GM12873 (cell line): ENCODE data around the gene MRPL49.

Source experiments
- TF ChIP-seq, protein P1 (sequence below): IDR thresholded peaks from 2 replicates; pipeline ENCODE4 v1.5.1; 2012; ENCODE audit warnings: low read depth, mild to moderate bottlenecking, moderate library complexity, low read length, control low read depth; ENCODE audit not compliant: insufficient read depth; ENCODE audit errors: missing control alignments

Gene MRPL49

DNA sequence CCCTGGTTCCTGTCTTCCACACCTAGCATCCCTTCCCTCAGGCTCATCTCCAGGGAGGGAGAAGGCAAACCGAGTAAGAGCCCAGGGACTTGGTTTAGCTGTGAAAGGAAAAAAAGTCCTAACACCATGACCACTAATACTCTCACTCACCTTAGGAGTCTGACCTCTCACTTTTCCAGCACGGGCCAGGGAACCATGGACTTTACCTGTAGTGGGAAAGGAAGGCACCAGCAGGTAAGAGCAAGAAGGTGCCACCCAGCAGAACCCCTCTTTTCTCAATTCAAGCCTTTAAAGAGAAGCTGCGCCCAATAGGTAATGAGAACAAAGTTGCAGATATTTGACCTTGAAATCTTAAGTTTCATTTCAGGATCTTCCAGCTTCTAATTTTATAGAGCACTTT, 1.3 kb upstream of the MRPL49 start:
- TF ChIP-seq, protein P1, sequence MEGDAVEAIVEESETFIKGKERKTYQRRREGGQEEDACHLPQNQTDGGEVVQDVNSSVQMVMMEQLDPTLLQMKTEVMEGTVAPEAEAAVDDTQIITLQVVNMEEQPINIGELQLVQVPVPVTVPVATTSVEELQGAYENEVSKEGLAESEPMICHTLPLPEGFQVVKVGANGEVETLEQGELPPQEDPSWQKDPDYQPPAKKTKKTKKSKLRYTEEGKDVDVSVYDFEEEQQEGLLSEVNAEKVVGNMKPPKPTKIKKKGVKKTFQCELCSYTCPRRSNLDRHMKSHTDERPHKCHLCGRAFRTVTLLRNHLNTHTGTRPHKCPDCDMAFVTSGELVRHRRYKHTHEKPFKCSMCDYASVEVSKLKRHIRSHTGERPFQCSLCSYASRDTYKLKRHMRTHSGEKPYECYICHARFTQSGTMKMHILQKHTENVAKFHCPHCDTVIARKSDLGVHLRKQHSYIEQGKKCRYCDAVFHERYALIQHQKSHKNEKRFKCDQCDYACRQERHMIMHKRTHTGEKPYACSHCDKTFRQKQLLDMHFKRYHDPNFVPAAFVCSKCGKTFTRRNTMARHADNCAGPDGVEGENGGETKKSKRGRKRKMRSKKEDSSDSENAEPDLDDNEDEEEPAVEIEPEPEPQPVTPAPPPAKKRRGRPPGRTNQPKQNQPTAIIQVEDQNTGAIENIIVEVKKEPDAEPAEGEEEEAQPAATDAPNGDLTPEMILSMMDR, result no peak

DNA sequence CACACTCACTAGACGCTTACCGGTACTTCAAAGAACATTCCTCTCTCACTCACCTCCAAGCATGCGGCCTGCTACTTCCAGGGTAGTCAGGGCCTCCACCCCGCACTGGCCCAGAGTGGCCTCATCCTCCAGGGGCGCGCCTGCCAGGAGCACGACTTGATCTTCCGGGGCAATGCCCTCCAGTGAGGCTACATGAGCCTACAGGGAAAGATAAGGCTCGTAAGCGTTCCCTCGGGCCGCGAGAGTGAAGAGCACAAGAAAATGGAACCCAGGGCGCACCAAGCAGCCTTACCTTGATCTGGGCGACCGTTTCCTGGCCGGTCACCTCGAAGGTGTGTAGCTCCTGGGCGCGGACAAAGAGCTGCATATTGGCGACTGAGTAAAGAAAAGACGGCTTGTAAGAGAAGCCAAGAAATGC, 665 bp upstream of the MRPL49 start:
- TF ChIP-seq, protein P1, result no peak

DNA sequence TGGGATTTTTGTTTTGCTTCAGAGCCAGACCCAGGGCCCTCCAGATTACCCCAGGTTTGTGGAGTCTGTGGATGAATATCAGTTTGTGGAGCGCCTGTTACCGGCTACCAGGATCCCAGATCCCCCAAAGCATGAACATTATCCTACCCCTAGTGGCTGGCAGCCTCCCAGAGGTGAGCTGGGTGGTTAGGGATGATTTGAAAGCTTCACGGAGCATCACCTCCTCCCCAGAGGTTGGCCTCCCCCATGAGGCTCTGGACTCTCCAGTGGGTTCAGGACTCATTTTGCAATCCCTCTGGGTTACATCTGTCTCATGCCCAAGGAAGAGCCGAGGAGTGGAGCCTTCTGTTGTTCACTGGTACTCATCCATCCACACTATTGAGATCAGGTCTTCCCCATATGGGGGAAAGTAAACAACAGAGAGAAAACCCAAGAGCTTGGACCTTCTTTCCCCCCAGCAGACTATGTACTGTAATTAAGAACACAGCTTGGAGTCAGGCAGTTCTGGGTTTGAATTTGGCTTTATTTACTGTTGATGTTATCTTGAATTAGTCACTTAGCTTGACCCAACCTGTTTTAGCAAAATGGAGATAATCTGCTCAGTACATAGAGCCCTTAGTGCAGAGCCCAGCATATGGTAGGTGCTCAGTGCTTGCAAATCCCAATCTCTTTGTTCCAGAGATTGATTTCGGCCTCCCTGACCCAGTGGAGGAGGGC, 2.5 kb downstream of the MRPL49 start:
- TF ChIP-seq, protein P1, result no peak

DNA sequence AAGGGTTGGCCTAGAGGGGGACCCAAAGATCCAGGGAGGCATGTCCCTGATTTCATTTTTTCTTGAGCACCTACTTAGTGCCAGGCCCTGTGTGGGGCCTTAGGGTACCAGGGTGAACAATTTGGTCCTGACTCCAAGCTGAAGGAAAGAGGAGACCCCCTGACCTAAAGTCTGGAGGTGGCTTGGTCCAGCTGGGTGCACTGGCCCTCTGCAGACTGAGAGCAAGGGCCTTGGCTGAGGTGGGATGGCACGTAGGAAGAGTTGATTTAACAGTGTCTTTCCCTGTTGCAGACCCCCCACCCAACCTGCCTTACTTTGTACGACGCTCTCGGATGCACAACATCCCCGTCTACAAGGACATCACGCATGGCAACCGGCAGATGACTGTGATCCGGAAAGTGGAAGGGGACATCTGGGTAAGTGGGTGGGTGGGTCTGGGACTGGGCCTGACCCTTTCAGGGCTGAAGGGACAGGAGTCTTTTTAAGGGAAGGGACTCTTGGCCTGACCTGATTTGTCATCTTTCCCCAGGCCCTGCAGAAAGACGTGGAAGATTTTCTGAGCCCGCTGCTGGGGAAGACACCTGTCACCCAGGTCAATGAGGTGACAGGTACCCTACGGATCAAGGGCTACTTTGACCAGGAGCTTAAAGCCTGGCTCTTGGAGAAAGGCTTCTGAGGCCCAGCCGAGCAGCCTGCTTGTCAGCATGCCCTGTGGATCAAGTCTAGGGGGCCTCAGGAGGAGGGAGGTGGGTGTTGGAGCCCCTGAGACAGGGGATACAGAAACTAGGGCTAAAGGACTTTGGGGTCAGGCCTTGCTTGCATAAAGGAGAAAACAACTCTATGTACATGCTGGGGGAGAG, 3.3 kb downstream of the MRPL49 start:
- TF ChIP-seq, protein P1, result no peak

DNA sequence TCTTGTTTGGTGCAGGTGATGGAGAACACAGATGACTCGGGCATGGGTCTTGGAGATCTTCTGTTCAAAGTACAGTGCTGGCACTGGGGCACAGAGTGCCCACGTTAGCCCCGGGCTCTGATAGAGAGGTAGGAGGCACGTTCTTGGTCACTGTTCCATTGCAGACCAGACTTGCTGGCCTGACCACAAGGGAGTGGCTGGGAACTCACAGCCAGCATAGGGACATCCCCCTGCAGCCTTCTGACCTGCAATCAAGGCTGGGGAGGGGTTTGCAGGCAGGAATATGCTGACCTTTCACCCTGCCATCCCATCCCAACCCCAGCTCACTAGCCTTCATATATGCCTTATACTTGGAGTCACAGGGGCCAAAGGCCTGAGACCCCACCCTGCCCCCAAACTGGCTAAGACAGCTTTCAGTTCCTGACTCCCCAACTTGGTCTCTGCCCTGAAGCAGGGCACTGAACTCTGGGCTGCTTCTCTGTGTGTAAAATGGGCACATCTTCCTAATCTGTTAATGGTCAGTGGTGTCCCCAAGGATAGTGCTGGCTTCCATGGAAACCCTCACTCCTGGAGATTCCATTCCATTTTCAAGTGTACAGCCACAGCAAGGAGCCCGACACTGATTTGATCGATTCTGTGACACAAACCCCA, 4.6 kb downstream of the MRPL49 start:
- TF ChIP-seq, protein P1, result no peak

DNA sequence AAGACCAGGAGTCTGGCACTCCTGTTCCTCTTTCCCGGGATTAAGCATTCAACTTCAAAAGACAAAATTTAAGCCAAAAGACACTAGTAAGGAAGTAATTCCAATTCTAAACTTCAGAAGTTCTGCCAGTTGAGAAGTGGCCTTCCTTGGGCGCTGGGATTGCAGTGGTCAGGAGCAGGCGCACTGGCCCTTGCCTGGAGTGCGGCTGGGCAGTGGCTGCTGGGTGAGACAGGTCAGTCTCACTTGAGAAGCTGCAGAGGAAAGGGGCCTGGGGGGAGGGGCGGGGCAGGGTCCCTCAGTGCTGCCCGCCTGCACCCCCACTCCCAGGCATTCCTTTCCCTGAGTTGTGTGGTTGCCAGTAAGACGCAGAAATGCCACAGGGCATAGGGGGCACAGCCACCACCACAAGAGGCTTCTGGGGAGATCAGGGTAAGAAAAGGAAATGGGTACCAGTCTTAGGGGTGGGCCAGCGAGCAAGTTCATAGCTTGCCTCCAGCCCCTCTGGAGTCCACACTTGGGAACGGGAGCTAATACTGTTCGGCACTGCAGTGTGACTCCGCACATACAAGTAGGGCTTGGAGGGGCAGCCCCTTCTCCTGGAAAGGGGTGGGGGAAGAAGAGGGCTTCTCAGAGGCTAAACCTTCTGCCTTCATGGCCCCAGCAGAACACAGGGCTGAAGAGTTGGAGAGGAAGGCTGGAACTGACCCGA, 5.5 kb downstream of the MRPL49 start:
- TF ChIP-seq, protein P1, result no peak
